HG03139 (cell line): ENCODE results near the gene ZMYND15.

Experiments used
- ATAC-seq: cut with Tn5 transposase; IDR thresholded peaks from one replicate; pipeline ENCODE4 v1.9.1; 2021; ENCODE audit not compliant: unreplicated experiment

Gene ZMYND15

DNA sequence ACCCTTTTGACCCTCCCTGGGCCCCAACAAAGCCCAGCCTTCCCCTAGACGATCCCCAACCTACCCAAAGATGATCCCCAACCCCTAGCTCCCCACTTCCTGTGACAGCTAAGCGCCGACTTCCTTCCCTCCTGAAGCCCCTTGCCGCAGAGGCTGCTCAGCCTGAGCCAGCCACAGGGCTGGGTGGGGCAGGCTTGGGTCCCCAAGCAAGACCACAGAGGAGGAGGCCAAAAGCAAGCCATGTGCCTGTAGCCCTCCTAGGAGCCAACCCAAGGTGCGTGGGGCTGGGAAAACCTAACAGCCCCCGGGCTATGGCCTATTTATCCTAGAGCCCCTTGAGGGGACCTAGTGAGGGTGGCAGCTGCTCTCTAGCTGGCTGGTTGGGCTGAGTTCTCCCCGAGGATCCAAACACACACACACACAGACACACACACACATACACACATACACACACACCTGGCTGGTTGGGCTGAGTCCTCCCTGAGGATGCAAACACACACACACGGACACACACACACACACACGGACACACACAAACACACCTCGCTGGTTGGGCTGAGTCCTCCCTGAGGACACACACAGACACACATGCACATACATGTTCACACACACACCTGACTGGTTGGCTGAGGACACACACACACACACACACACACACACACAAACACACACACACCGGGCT is 24.4 kb upstream of the ZMYND15 start:
- no peak for ATAC-seq

DNA sequence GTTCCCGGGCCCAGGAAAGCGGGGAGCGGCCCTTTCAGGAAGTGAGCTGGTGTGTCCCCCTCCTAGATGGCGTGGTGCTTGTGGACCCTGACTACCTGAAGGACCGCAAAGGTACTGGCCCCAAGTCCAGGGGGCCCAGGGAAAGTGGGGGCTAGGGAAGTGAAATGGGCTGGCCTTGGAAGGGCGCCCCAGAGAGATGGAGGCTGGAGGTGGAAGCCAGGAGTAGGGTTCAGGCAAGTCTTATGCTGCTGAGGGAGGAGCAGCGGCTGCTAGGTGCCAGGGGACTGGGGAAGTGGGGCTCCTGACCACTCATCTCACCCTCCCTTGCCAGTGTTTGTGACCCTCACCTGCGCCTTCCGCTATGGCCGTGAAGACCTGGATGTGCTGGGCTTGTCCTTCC is 23.6 kb upstream of the ZMYND15 start:
- ATAC-seq = no peak

DNA sequence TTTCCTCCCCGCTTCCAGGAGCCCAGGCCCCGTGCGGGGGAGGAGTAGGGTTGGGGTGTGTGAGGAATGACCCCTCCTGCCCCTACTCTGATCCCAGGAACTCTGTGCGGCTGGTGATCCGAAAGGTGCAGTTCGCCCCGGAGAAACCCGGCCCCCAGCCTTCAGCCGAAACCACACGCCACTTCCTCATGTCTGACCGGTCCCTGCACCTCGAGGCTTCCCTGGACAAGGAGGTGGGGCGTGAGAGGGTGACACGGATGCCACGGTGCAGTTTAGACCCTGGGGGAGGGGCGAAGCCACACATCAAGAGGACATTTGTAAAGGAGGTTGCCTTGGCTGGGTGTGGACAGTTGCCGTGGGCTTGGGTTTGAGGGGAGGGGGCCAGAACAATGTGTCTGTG is 21.8 kb upstream of the ZMYND15 start:
- no peak for ATAC-seq

DNA sequence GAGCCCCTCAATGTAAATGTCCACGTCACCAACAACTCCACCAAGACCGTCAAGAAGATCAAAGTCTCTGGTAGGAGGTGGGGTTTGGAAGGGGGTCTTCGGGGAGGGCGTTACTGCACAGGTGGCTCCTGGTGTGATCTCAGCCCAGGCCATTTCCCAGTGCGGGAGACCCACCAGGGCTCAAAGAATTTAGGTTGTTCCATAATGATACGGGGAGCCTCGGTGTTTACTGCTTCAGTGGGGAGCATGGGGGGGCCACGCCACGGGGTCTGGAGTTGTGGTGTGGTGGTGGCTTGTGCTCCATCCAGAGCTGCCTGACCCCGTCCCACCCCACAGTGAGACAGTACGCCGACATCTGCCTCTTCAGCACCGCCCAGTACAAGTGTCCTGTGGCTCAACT is 21.4 kb upstream of the ZMYND15 start:
- no peak for ATAC-seq

DNA sequence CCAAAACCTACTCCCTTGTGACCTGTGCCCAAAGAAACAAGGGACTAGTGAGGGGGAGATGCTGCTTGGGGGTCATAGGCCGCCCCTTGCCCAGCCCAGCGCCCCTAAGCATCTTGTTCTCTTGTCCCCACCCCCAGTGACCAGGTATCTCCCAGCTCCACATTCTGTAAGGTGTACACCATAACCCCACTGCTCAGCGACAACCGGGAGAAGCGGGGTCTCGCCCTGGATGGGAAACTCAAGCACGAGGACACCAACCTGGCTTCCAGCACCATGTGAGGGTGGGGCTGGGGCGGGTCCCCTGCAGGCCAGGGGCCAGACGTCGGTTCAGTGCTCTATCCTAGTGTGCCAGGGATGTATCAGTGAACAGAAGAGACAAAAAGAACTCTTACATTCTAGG is 20.5 kb upstream of the ZMYND15 start:
- no peak for ATAC-seq

DNA sequence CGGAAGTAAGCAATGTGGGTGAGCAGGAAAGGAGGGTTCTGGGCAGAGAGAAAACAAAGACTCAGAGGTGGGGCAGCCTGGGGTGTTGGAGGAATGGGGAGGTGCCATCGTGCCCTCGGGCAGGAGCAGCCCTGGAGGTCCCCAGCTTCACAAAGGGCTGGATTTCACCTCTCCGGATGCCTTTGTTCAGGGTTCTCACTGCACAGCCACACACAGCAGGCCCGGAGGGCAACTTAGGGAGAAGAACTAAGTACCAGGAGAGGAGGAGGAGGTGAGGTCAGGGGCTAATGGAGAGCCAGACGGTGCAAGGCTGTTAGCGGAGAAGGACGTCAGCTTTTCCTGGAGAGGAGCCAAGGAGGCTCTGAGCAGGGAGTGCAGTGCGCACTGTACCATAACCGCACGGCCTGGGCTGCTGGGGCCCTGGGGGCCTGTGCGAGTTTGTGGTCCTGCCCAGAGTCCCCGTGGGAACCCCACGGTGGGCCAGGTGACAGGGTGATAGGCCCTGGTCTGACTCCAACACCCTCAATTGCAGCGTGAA is 19.9 kb upstream of the ZMYND15 start:
- no peak for ATAC-seq

DNA sequence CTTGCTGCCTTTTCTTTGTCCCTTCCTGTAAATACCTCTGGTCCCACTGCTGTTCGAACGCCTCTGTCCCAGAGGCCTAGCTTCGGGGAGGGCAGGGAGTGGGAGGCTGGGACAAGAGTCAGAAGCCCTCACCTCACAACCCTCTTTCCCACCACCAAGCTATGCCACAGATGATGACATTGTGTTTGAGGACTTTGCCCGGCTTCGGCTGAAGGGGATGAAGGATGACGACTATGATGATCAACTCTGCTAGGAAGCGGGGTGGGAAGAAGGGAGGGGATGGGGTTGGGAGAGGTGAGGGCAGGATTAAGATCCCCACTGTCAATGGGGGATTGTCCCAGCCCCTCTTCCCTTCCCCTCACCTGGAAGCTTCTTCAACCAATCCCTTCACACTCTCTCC is 18.8 kb upstream of the ZMYND15 start:
- ATAC-seq = no peak

DNA sequence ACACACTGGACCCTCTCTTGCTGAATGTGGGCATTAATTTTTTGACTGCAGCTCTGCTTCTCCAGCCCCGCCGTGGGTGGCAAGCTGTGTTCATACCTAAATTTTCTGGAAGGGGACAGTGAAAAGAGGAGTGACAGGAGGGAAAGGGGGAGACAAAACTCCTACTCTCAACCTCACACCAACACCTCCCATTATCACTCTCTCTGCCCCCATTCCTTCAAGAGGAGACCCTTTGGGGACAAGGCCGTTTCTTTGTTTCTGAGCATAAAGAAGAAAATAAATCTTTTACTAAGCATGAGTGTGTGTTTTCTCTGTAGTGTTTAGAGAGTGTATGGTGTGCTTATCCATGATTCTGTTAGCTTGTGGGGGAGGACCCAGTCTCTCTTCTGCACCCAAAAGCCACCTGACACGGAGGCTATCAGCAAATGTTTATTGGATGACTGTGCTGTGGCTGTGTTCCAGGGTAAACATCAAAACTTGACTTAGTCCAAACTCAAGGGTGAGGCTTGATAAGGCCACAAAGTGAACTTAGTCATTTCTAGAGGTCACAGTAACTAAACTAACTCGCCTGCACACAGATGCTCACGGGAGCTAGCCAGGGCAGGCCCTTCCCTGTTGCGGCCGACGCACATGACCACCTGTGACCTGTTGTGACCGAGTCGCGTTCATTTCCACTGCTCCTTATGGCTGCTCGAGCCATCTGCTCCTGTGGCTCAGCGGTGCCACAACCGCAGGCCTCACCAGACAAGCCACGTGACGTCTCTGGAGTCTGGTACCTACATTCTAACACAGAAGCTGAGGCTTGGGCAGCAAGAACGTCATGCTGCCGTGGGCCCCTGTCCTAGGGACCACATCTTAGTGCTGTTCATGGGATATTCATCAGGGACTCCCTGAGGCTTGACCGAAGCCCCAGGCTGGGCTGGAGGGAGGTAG is 18.2 kb upstream of the ZMYND15 start:
- no peak for ATAC-seq

DNA sequence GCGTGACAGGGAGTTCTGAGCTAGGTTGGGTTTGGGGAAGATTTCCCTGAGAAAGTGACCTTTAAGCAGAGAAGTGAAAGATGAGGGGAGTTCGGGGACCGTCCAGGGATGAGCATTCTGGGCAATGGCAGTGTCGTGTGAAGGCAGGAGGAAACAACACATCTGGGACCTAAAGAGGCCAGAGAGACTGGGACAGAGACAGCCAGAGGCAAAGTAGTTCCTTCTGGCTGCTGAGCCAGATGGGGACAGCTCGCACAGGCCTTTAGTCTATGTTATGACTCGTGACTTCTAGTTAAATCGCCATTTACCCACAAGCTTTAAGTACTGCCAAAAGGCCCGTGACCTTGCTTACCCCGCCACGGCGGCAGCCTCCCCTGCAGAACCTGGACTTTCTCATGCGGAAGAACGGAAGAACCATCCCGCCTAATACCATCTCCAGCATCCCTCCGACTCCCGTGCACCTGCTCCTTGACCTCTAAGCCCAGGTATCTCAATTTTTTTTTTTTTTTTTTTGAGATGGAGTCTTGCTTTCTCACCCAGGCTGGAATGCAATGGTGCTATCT is 16.9 kb upstream of the ZMYND15 start:
- no peak for ATAC-seq

DNA sequence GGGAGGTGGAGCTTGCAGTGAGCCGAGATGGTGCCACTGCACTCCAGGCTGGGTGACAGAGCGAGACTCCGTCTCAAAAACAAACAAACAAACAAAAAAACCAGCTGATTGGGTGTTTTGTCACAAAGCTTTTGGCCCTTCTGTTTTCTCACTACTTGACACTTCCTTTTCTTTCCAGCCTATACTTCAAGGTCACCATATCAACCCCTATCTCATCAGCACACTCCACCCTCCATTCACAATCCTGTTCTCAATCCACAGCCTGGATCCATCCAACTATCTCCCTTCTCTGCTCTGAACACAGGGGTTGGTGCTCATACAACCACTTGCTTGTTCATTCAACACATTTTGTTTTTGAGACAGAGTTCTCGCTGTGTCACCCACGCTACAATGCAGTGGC is 15.0 kb upstream of the ZMYND15 start:
- no peak for ATAC-seq

DNA sequence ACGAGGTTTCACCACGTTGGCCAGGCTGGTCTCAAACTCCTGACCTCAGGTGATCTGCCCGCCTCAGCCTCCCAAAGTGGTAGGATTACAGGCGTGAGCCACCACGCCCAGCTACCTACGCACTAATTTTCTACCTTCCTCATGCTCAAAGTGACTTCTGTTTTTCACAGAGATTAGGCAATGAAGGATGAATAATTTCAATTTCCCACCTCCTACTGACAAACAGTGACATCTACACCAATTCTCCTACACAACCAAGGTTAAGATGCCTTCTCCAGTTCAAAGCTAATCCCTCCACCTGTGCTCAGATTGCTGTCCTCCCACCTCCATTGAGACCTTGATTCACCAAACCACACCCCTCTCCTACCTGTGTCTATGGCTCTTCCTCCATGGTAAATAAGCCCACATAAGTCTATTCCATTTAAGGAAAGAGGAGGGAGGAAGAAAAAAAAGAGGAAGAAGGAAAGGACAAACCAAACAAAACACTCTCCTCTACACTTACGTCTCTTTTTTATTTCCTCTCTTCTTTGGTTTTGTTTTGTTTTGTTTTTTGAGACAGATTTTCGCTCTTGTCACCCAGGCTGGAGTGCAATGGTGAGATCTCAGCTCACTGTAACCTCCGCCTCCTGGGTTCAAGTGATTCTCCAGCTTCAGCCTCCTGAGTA is 13.9 kb upstream of the ZMYND15 start:
- no peak for ATAC-seq

DNA sequence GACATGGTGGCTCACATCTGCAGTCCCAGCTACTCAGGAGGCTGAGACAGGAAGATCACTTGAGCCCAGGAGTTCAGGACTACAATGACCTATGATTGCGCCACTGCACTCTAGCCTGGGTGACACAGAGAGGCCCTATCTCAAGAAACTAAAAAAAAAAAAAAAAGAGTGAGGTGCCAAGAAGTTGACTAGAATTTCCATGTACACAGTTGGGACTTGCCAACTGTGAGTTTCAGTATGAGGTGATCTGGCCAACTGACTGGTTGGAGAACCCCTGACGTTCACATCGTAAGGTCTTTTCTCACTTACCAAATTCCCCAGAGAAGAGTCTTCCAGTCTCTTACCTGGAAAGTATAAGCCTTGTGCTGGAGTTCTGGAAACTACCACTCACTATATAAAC is 11.5 kb upstream of the ZMYND15 start:
- ATAC-seq = no peak

DNA sequence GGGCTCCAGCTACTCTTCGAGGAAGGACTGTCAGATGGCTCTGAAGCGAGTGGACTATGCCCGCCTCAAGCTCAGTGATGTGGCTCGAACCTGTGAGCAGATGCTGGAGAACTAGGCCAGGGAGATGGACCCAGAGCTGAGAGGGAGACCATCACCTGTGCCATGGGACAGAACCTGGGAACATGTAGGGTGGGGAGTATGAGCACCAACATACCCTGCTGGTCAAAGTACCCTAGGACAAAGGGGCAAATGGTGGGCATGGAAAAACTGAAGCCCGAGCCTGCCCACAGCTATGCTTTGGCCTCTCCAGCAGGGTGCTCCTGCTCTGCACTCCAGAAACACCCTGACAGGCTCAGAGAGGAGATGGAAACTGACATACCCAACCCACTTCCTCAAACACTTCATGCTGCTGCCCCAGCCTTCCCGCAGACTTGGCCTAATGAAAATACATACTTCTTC is 6.5 kb upstream of the ZMYND15 start:
- ATAC-seq = no peak

DNA sequence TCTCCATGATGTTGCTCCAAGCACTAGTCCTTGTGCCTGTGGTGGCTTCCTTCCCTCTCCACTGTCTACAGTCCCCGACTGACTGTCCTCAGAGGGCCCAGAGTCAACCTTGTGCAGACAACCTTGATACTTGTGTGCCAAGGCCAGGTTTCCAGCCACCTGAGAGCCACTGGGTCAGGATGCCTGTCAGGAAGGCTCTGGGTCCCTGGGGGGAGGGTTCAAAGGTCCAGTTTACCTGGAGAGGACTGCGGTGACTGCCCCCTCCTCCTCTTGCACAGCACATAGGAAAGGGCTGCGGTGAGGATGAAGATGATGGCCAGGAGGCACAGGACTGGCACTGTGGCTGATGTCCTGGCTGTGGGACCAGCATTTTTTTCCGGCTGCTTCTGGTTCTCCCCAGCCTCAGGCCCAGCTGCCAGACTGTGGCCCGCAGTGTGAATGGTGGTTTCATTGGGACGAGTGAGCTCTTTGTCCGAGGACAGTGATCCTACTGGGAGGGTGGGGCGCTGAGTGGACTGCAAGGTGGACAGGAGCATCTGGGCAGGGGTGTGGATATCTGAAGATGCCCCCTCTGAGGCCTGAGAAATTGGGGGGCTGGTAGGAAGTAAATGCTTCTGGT is 4.7 kb upstream of the ZMYND15 start:
- ATAC-seq = no peak

DNA sequence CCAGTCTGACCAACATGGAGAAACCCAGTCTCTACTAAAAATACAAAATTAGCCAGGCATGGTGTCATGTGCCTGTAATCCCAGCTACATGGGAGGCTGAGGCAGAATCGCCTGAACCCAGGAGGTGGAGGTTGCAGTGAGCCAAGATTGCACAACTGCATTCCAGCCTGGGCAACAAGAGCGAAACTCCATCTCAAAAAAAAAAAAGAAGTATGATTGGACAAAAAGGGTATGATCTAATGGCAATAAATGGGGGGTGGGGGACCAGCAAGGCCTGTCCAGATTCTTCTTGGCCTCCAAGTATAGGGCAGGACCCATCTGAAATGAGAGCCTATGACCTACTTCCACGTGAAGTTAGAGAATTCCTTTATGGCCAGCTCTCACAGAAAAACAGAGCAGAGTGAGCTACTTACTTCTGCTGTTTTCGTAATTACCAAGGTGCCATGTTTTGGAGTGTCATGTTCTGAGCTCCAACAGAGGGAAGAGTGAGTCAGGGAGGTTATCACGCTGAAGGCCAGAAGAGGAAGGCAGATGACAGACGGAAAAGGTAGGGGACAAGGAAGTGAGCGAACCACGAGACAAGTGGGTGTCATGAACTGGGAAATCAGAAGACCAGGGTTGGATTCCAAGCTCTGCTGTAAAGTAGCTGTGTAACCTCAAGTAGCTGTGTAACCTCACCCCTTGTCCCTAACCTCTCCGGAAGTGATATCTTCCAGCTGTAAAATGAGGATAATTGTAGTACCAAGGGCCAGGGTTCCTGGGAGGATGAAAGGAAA is 3.6 kb upstream of the ZMYND15 start:
- ATAC-seq = no peak

DNA sequence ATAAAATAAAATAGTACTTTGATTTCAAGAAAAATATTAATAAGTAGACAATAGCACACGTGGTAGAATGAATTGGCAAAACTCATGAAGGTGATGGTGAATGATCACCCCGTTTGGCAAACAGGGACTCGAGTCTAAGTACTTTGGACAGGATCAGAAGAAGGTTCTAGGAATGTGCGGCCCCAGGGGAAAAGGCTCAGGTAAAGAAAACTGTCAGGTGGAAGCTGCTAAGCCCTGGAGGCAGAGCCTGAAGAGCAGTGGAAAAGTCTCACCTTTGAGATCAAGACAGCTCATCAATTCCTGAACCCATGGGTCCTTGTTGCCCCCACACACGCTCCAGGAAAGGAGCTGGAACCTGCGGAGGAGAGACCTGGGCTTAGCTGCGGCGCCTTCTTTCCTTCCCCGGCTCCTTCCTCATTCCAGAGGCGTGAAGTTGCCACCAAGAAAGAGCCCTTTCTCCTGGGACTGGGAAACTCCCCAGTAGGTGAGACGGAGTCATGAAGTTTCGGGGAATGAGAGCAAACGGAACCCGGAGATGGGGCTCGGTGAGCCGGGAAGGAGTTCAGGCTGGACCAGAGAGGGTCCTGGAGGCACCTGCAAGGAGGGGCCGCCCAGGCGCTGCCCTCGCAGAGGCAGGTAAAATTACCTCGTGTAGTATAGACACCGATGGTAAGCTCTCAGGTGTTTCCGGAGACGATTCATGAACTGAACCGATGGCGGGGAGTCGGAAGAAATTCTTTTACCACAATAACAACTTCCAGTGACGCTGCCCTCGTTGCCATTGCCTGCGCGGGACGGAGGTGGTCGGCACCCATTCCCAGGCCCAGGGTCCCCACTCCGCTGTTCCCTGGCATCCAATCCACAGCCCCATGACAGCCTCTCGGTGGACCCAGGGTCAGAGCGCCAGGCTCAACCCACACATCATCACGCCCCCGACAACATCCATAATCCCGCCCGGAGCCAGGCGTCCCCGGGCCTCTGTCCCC is 1.2 kb upstream of the ZMYND15 start:
- ATAC-seq = no peak

DNA sequence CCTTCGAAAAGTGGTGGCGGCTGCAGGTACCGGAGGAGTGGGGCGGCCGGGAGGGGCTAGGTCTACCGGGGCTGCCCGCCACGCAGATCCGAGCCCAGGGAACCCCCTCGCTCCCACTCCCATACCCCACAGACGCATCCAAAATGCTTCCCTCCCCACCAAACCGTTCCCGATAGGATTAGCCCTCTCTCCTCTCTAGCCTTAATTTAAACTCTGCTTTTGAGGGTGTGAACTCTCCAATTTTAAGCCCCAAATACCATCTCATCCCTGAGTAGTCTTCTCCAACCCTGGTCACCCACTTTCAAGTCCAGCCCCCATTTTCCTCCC is 355 bp downstream of the ZMYND15 start:
- ATAC-seq = no peak

DNA sequence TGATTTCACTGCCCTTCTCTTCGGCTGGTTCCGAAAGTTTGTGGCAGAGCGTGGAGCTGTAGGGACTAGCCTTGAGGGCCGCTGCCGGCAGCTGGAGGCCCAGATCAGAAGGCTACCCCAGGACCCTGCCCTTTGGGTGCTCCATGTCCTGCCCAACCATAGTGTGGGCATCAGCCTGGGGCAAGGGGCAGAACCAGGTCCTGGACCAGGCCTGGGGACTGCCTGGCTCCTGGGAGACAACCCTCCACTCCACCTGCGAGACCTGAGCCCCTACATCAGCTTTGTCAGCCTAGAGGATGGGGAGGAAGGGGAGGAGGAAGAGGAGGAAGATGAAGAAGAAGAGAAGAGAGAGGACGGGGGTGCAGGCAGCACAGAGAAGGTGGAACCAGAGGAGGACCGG is 951 bp downstream of the ZMYND15 start:
- no peak for ATAC-seq

DNA sequence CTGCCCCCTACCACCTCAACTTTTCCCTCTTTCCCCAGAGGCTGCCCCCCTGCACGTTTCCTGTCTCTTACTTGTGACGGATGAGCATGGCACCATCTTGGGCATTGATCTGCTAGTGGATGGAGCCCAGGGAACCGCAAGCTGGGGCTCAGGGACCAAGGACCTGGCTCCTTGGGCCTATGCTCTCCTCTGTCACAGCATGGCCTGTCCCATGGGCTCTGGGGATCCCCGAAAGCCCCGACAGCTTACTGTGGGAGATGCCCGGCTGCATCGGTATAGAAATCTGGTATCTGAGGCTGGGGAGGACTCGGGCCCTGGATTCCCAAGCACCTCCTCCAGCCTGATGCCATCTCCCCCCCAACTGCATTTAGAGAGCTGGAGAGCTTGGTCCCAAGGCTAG is 1.9 kb downstream of the ZMYND15 start:
- ATAC-seq = no peak
